HepG2 (cell line): ENCODE data around the gene POU2F2. TPM values are rescaled to one million over a fixed set of nuclear protein-coding genes. Genes with fewer than 3 reads are reported as not detected.
A peak's percentile ranks its signal among the peaks of the same experiment; 100 is the strongest.

Experiments used
- GABPA ChIP-seq, 2 experiments: IDR thresholded peaks; 2 replicates each; pipeline ENCODE4 v1.6.1; 2011 to 2016; ENCODE audit warnings: low read depth in 2 of 2, low read length in 1 of 2, missing biosample characterization in 1 of 2, missing genetic modification characterization in 1 of 2
- HOXD1 ChIP-seq: sonication (generic); formaldehyde crosslinking; IDR thresholded peaks from 2 replicates; pipeline ENCODE4 v1.5.0; 2020; ENCODE audit warnings: missing genetic modification reagents
- IRX3 ChIP-seq: sonication (generic); formaldehyde crosslinking; IDR thresholded peaks from 2 replicates; pipeline ENCODE4 v1.8.1; 2023; ENCODE audit warnings: mild to moderate bottlenecking, low read depth, missing genetic modification reagents, borderline replicate concordance
- NAIF1 ChIP-seq: sonication (generic); formaldehyde crosslinking; IDR thresholded peaks from 2 replicates; pipeline ENCODE4 v1.5.0; 2020; ENCODE audit warnings: mild to moderate bottlenecking, missing genetic modification reagents, borderline replicate concordance
- NKX3-1 ChIP-seq: sonication (generic); formaldehyde crosslinking; IDR thresholded peaks from 2 replicates; pipeline ENCODE4 v1.5.0; 2020; ENCODE audit warnings: missing genetic modification reagents
- PPARG ChIP-seq: conservative IDR thresholded peaks from 2 replicates; pipeline ENCODE4 v1.6.1; 2016; ENCODE audit warnings: missing biosample characterization, missing genetic modification reagents
- SP1 ChIP-seq, 2 experiments: fragments of 450-650 bp in 1 of 2; sonication (generic) in 1 of 2; formaldehyde crosslinking in 1 of 2; IDR thresholded peaks; 2 replicates each; pipeline versions ENCODE4 v1.4.0 to v1.6.1; 2016 to 2020; ENCODE audit warnings: missing genetic modification reagents in 1 of 2
- TAF1 ChIP-seq: sonication (generic); formaldehyde crosslinking; IDR thresholded peaks from 2 replicates; pipeline ENCODE4 v1.4.0; 2020; ENCODE audit warnings: missing genetic modification reagents
- ZEB1 ChIP-seq: IDR thresholded peaks from 2 replicates; pipeline ENCODE4 v1.6.1; 2012; ENCODE audit warnings: mild to moderate bottlenecking, low read depth, inconsistent platforms; ENCODE audit not compliant: insufficient replicate concordance
- ZFP62 ChIP-seq: sonication (generic); formaldehyde crosslinking; IDR thresholded peaks from 2 replicates; pipeline ENCODE4 v1.4.0; 2020; ENCODE audit warnings: missing genetic modification reagents
- ZFY ChIP-seq: sonication (generic); formaldehyde crosslinking; IDR thresholded peaks from 2 replicates; pipeline ENCODE4 v1.4.0; 2020; ENCODE audit warnings: missing genetic modification reagents
- ZFYVE20 ChIP-seq: sonication (generic); formaldehyde crosslinking; IDR thresholded peaks from 2 replicates; pipeline ENCODE4 v1.8.0; 2023; ENCODE audit warnings: low read depth, mild to moderate bottlenecking, moderate library complexity, missing genetic modification reagents, borderline replicate concordance
- ZNF251 ChIP-seq: sonication (generic); formaldehyde crosslinking; IDR thresholded peaks from 2 replicates; pipeline ENCODE4 v1.9.0; 2021; ENCODE audit warnings: mild to moderate bottlenecking, missing genetic modification reagents
- ZNF781 ChIP-seq: sonication (generic); formaldehyde crosslinking; IDR thresholded peaks from 2 replicates; pipeline ENCODE4 v1.5.1; 2020; ENCODE audit warnings: borderline replicate concordance, mild to moderate bottlenecking, missing genetic modification reagents; ENCODE audit errors: not compliant biosample characterization
- polyA plus RNA-seq, 8 experiments: library from polyadenylated mRNA; depleted of rRNA in 3 of 8; stranded (reverse) in 7 of 8; unstranded in 1 of 8; fragments of >200 nt; fragmentation: Illumina TruSeq in 4 of 8; extraction: Trizol in 4 of 8; gene quantifications; 2 replicates each; pipeline versions ENCODE4 v1.2.1 to v1.2.3, GENCODE V29; 2011 to 2016; ENCODE audit warnings: low read depth in 4 of 8, missing spikeins in 1 of 8, mixed read lengths in 1 of 8; ENCODE audit not compliant: insufficient read depth in 1 of 8
- total RNA-seq, 5 experiments: library from RNA; depleted of rRNA; stranded (reverse); fragments of >200 nt; fragmentation: Illumina TruSeq; extraction: Trizol; gene quantifications; 2 replicates each; pipeline ENCODE4 v1.2.3, GENCODE V29; 2016; ENCODE audit warnings: low read depth in 1 of 5
- TF ChIP-seq, protein P1 (sequence below): IDR thresholded peaks from 2 replicates; pipeline ENCODE4 v1.6.1; 2016; ENCODE audit warnings: missing compliant biosample characterization, missing genetic modification reagents, borderline replicate concordance
- TF ChIP-seq, protein P2 (sequence below): sonication (generic); formaldehyde crosslinking; IDR thresholded peaks from 2 replicates; pipeline ENCODE4 v1.8.0; 2022; ENCODE audit warnings: missing genetic modification reagents, mild to moderate bottlenecking, borderline replicate concordance
- TF ChIP-seq, protein P3 (sequence below): sonication (generic); formaldehyde crosslinking; IDR thresholded peaks from 2 replicates; pipeline ENCODE4 v1.8.0; 2022; ENCODE audit warnings: low read depth, missing genetic modification reagents
- TF ChIP-seq, protein P4 (sequence below): sonication (generic); formaldehyde crosslinking; IDR thresholded peaks from 2 replicates; pipeline ENCODE4 v1.4.0; 2020; ENCODE audit warnings: mild to moderate bottlenecking, missing genetic modification reagents, borderline replicate concordance
- TF ChIP-seq, protein P5 (sequence below): sonication (generic); formaldehyde crosslinking; IDR thresholded peaks from 2 replicates; pipeline ENCODE4 v1.5.1; 2020; ENCODE audit warnings: mild to moderate bottlenecking, missing genetic modification reagents, borderline replicate concordance
- TF ChIP-seq, protein P6 (sequence below): sonication (generic); formaldehyde crosslinking; IDR thresholded peaks from 2 replicates; pipeline ENCODE4 v1.8.0; 2022; ENCODE audit warnings: mild to moderate bottlenecking, missing genetic modification reagents, moderate library complexity

Gene POU2F2
- total and polyA plus RNA-seq, 2 of the 13 experiments (the other 11 are each of a cell fraction or from before 2014, with no cell fraction given), result 0.09 to 0.17 TPM

DNA sequence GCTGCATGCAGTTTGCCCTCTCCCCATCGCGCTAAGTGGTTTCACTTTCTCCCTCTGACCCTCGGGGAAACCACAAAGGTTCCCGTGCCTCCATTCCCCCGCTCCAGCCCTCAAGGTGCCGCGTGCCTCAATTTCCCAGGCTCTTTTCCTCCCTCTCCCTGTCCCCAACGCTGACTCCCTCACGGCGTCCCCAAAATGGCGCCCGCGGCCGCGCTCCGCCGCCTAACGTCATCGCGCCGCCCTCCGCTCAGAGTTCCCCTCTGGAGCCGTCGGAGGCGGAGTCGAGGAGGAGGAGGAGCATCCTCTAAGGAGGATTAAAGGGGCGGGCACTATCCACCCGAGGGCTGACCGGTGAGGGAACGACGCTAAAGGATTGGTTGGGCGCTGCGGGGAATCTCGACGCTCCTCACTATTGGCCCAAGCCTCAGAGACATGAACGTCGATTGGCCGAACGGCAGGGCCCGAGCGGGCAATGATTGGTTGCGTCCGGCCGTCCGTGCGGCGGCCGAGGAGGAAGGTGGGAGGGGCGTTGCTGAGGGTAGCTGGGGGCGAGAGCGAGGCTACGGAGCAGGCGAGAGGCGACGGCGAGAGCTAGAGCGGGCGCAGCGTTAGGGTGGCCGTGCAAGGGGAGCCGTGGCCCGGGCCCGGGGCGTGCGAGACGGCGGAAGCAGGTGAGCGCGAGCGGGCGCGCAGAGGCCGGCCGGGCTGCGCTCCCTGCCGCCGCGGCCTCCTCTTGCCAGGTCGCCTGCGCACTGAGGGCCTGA is 56.4 kb downstream of the POU2F2 start, which contains the start of gene ZNF574 (continued):
- TF ChIP-seq, protein P1, sequence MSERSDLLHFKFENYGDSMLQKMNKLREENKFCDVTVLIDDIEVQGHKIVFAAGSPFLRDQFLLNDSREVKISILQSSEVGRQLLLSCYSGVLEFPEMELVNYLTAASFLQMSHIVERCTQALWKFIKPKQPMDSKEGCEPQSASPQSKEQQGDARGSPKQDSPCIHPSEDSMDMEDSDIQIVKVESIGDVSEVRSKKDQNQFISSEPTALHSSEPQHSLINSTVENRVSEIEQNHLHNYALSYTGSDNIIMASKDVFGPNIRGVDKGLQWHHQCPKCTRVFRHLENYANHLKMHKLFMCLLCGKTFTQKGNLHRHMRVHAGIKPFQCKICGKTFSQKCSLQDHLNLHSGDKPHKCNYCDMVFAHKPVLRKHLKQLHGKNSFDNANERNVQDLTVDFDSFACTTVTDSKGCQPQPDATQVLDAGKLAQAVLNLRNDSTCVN (CRISPR knock-in tag), result no peak
- peak; percentile 63; the same call in 1 of the 2 replicates for TF ChIP-seq ZFYVE20 (CRISPR knock-in tag)
- no peak for TF ChIP-seq PPARG (CRISPR knock-in tag)
- TF ChIP-seq, protein P2, sequence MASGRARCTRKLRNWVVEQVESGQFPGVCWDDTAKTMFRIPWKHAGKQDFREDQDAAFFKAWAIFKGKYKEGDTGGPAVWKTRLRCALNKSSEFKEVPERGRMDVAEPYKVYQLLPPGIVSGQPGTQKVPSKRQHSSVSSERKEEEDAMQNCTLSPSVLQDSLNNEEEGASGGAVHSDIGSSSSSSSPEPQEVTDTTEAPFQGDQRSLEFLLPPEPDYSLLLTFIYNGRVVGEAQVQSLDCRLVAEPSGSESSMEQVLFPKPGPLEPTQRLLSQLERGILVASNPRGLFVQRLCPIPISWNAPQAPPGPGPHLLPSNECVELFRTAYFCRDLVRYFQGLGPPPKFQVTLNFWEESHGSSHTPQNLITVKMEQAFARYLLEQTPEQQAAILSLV (CRISPR knock-in tag), result peak; percentile 11; the same call in 1 of the 2 replicates
- TF ChIP-seq, protein P3, sequence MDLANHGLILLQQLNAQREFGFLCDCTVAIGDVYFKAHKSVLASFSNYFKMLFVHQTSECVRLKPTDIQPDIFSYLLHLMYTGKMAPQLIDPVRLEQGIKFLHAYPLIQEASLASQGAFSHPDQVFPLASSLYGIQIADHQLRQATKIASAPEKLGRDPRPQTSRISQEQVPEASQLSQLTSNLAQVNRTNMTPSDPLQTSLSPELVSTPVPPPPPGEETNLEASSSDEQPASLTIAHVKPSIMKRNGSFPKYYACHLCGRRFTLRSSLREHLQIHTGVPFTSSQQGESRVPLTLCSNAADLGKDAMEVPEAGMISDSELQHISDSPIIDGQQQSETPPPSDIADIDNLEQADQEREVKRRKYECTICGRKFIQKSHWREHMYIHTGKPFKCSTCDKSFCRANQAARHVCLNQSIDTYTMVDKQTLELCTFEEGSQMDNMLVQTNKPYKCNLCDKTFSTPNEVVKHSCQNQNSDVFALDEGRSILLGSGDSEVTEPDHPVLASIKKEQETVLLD (CRISPR knock-in tag), result no peak
- TF ChIP-seq, protein P4, sequence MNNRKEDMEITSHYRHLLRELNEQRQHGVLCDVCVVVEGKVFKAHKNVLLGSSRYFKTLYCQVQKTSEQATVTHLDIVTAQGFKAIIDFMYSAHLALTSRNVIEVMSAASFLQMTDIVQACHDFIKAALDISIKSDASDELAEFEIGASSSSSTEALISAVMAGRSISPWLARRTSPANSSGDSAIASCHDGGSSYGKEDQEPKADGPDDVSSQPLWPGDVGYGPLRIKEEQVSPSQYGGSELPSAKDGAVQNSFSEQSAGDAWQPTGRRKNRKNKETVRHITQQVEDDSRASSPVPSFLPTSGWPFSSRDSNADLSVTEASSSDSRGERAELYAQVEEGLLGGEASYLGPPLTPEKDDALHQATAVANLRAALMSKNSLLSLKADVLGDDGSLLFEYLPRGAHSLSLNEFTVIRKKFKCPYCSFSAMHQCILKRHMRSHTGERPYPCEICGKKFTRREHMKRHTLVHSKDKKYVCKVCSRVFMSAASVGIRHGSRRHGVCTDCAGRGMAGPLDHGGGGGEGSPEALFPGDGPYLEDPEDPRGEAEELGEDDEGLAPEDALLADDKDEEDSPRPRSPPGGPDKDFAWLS (CRISPR knock-in tag), result no peak
- no peak for TF ChIP-seq ZNF781 (CRISPR knock-in tag)
- peak; percentile 88 for TF ChIP-seq TAF1 (CRISPR knock-in tag)
- TF ChIP-seq GABPA (IDR thresholded peaks at IDR 0.05; ENCODE audit: low read depth, low read length), result no peak
- peak; percentile 43 for TF ChIP-seq GABPA (CRISPR knock-in tag; IDR thresholded peaks at IDR 0.05; ENCODE audit: low read depth)
- no peak for TF ChIP-seq ZFP62 (CRISPR knock-in tag)
- TF ChIP-seq, protein P5, sequence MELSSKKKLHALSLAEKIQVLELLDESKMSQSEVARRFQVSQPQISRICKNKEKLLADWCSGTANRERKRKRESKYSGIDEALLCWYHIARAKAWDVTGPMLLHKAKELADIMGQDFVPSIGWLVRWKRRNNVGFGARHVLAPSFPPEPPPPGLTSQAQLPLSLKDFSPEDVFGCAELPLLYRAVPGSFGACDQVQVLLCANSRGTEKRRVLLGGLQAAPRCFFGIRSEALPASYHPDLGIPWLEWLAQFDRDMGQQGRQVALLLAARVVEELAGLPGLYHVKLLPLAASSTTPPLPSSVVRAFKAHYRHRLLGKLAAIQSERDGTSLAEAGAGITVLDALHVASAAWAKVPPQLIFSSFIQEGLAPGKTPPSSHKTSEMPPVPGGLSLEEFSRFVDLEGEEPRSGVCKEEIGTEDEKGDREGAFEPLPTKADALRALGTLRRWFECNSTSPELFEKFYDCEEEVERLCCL, result peak; percentile 72; the same call in 1 of the 2 replicates
- TF ChIP-seq NAIF1 (CRISPR knock-in tag), result no peak
- 0 out of 2 replicates have a peak, but pooled peaks have one; percentile 7 for TF ChIP-seq HOXD1
- TF ChIP-seq ZEB1, result no peak
- no peak for TF ChIP-seq NKX3-1 (CRISPR knock-in tag)
- TF ChIP-seq SP1 (IDR thresholded peaks at IDR 0.05), result no peak
- peak; percentile 76 for TF ChIP-seq SP1 (CRISPR knock-in tag; IDR thresholded peaks at IDR 0.05)
- TF ChIP-seq ZFY, result peak; percentile 97
- TF ChIP-seq IRX3 (CRISPR knock-in tag), result 0 out of 2 replicates have a peak, but pooled peaks have one; percentile 75
- TF ChIP-seq ZNF251 (CRISPR knock-in tag), result no peak
- TF ChIP-seq, protein P6, sequence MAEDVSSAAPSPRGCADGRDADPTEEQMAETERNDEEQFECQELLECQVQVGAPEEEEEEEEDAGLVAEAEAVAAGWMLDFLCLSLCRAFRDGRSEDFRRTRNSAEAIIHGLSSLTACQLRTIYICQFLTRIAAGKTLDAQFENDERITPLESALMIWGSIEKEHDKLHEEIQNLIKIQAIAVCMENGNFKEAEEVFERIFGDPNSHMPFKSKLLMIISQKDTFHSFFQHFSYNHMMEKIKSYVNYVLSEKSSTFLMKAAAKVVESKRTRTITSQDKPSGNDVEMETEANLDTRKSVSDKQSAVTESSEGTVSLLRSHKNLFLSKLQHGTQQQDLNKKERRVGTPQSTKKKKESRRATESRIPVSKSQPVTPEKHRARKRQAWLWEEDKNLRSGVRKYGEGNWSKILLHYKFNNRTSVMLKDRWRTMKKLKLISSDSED, result no peak
